Esophagus squamous epithelium (tissue), 4 donors: ENCODE data around the gene GRID2.

Experiments
- CTCF ChIP-seq, 6 experiments: fragments of 450-650 bp in 4 of 6; fragments of 200-600 bp in 2 of 6; sonication (generic) in 2 of 6; IDR thresholded peaks; one replicate each; pipeline ENCODE4 v1.5.1; 2016 to 2019; ENCODE audit warnings: antibody characterized with exemption in 6 of 6, mild to moderate bottlenecking in 4 of 6, moderate library complexity in 4 of 6
- POLR2A ChIP-seq, 4 donors: fragments of 450-650 bp; IDR thresholded peaks; one replicate each; pipeline ENCODE4 v1.6.1; 2017; ENCODE audit warnings: antibody characterized with exemption in 4 of 4, mild to moderate bottlenecking in 4 of 4, moderate library complexity in 3 of 4

- TF ChIP-seq CTCF (IDR thresholded peaks at IDR 0.05) (no peak), POLR2A (IDR thresholded peaks at IDR 0.05) (no peak)
These were observed 985.5 kb downstream of the GRID2 start for GRCh38 chr4:93289241-93289640.
